HEK293T (cell line): Measurements from ENCODE around the gene BCAR1.

Experiments
- CTBP1 ChIP-seq: fragments of 450-650 bp; IDR thresholded peaks from 2 replicates; pipeline ENCODE4 v1.6.1; 2016; ENCODE audit warnings: borderline replicate concordance
- FOXM1 ChIP-seq: fragments of 450-650 bp; IDR thresholded peaks from 2 replicates; pipeline ENCODE4 v1.6.1; 2017; ENCODE audit warnings: mild to moderate bottlenecking, borderline replicate concordance
- NFRKB ChIP-seq: fragments of 450-650 bp; IDR thresholded peaks from 2 replicates; pipeline ENCODE4 v1.6.1; 2016; ENCODE audit warnings: mild to moderate bottlenecking, moderate library complexity
- SUZ12 ChIP-seq: fragments of 450-650 bp; IDR thresholded peaks from 2 replicates; pipeline ENCODE4 v1.6.1; 2016; ENCODE audit warnings: mild to moderate bottlenecking
- TARDBP ChIP-seq: fragments of 450-650 bp; IDR thresholded peaks from 2 replicates; pipeline ENCODE4 v1.6.1; 2016

- TF ChIP-seq FOXM1: no peak
- no peak for TF ChIP-seq SUZ12
- no peak for TF ChIP-seq NFRKB
- no peak for TF ChIP-seq CTBP1
- no peak for TF ChIP-seq TARDBP
Measured at GRCh38 chr16:75296606-75297005, 45.2 kb upstream of the BCAR1 start.
